ENCODE results near the gene AGO3.

DNA sequence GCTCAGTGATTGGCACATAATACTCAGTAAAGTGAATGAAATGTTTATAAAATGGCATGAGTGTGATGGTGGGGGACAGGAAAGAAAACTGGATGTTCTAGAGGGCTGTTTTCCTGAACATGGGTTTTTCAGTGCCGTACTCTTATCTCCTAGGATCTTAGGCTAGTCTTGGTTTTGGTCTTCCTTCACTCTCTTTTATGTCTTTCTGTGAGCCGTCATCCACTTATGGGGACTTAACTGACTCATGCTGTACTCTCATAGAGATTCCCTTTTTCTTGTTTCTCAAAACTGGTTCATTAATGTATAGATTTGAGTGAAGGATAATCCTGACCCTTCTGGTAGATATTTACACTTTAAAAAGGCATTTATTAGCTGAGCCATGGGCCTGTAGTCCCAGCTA is 16.6 kb downstream of the AGO3 start:
- TF ChIP-seq, protein P1, sequence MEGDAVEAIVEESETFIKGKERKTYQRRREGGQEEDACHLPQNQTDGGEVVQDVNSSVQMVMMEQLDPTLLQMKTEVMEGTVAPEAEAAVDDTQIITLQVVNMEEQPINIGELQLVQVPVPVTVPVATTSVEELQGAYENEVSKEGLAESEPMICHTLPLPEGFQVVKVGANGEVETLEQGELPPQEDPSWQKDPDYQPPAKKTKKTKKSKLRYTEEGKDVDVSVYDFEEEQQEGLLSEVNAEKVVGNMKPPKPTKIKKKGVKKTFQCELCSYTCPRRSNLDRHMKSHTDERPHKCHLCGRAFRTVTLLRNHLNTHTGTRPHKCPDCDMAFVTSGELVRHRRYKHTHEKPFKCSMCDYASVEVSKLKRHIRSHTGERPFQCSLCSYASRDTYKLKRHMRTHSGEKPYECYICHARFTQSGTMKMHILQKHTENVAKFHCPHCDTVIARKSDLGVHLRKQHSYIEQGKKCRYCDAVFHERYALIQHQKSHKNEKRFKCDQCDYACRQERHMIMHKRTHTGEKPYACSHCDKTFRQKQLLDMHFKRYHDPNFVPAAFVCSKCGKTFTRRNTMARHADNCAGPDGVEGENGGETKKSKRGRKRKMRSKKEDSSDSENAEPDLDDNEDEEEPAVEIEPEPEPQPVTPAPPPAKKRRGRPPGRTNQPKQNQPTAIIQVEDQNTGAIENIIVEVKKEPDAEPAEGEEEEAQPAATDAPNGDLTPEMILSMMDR (conservative IDR thresholded peaks at IDR 0.05), result no peak
- no peak for TF ChIP-seq ZFX (IDR thresholded peaks at IDR 0.05)
